ENCODE results near the gene RNF43. TPM values are rescaled to one million over a fixed set of nuclear protein-coding genes. Genes with fewer than 3 reads are reported as not detected.

RNF43 gene
- polyA plus RNA-seq, 1 of the 3 experiments (the other 2 are of a cell fraction), result not detected

DNA sequence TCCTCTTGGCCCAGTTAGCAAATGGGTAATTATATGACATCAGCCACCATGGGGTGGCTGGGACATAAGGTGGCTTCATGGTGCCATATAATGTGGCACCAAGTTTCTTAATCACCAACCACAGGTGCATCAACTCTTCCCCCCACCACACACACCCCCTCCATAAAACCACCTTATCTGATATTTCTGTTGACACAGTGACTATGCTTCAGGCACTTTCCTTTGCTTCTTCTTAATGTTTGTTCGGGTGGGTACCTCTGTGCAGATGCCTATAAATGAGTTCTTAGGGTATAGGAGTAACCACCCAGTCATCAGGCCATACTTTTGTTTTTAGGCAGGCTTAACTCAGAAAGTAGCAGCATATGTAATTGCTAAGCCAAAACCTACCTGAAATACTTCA, 29.5 kb downstream of the RNF43 start:
- no peaks in the 10 kb centered on the region for H4K20me1 ChIP-seq (ENCODE audit: insufficient read depth)
- H3K4me1 ChIP-seq (ENCODE audit: control insufficient read depth in 1 of 2, insufficient read depth in 2 of 2, low read depth in 1 of 2, low read length in 1 of 2), result peaks cover 0 to 10% of the 10 kb centered on the region in 2 experiments; a peak in 2 of 4 replicates
- no peak overlapping the region for H2AFZ ChIP-seq (ENCODE audit: low read depth)
- ChIA-PET CTCF (interaction anchor here (1.3 kb wide), 1 partner anchor 30 kb away, joined by 5 read pairs; the partner anchor contains the start of gene RNF43), POLR2A (no interaction called here)
- H3K9me3 ChIP-seq, result no peaks in the 10 kb centered on the region
- H3K4me2 ChIP-seq, result no peak overlapping the region
- TF ChIP-seq SIN3A (IDR thresholded peaks at IDR 0.05; ENCODE audit: borderline replicate concordance, low read depth, low read length) (no peak), FOXM1 (IDR thresholded peaks at IDR 0.05; ENCODE audit: low read depth) (no peak), EP300 (IDR thresholded peaks at IDR 0.05; ENCODE audit: borderline replicate concordance in 1 of 2, low read depth in 1 of 2, low read length in 1 of 2) (no peak), TEAD4 (IDR thresholded peaks at IDR 0.05; ENCODE audit: borderline replicate concordance, insufficient read depth) (no peak), TCF12 (IDR thresholded peaks at IDR 0.05) (no peak), MEF2A (IDR thresholded peaks at IDR 0.05; ENCODE audit: borderline replicate concordance, low read depth) (no peak), RAD21 (IDR thresholded peaks at IDR 0.05; ENCODE audit: low read length) (no peak), MXI1 (IDR thresholded peaks at IDR 0.05; ENCODE audit: low read depth, low read length) (no peak)
- TF ChIP-seq, protein P1, sequence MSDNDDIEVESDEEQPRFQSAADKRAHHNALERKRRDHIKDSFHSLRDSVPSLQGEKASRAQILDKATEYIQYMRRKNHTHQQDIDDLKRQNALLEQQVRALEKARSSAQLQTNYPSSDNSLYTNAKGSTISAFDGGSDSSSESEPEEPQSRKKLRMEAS (IDR thresholded peaks at IDR 0.05; ENCODE audit: low read depth), result no peak
- TF ChIP-seq, protein P2, sequence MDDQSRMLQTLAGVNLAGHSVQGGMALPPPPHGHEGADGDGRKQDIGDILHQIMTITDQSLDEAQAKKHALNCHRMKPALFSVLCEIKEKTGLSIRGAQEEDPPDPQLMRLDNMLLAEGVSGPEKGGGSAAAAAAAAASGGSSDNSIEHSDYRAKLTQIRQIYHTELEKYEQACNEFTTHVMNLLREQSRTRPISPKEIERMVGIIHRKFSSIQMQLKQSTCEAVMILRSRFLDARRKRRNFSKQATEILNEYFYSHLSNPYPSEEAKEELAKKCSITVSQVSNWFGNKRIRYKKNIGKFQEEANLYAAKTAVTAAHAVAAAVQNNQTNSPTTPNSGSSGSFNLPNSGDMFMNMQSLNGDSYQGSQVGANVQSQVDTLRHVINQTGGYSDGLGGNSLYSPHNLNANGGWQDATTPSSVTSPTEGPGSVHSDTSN (IDR thresholded peaks at IDR 0.05), result no peak
- TF ChIP-seq, protein P3, sequence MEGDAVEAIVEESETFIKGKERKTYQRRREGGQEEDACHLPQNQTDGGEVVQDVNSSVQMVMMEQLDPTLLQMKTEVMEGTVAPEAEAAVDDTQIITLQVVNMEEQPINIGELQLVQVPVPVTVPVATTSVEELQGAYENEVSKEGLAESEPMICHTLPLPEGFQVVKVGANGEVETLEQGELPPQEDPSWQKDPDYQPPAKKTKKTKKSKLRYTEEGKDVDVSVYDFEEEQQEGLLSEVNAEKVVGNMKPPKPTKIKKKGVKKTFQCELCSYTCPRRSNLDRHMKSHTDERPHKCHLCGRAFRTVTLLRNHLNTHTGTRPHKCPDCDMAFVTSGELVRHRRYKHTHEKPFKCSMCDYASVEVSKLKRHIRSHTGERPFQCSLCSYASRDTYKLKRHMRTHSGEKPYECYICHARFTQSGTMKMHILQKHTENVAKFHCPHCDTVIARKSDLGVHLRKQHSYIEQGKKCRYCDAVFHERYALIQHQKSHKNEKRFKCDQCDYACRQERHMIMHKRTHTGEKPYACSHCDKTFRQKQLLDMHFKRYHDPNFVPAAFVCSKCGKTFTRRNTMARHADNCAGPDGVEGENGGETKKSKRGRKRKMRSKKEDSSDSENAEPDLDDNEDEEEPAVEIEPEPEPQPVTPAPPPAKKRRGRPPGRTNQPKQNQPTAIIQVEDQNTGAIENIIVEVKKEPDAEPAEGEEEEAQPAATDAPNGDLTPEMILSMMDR (IDR thresholded peaks at IDR 0.05), result no peak
- 0% methylated on average over 1 of the region's 1 CpG for WGBS (ENCODE audit: low lambda C conversion rate)
- H3K9me2 ChIP-seq, result no peaks in the 10 kb centered on the region
- no peak overlapping the region for H3K27ac ChIP-seq (ENCODE audit: low read depth in 2 of 2, low read length in 1 of 2)
- DNase-seq, result no peak
- no peaks in the 10 kb centered on the region for H3F3A ChIP-seq (replicated peaks; ENCODE audit: insufficient read depth)
- no peak overlapping the region for H3K4me3 ChIP-seq (ENCODE audit: low read depth in 2 of 2, low read length in 1 of 2)
- H3K36me3 ChIP-seq (replicated peaks in 1 of 2; ENCODE audit: control insufficient read depth in 1 of 2, insufficient read depth in 2 of 2, low read length in 1 of 2), result no peaks in the 10 kb centered on the region
- H3K9ac ChIP-seq, result no peak overlapping the region
- no peaks in the 10 kb centered on the region for H3K79me2 ChIP-seq (ENCODE audit: insufficient read depth)
- peaks cover 30% of the 10 kb centered on the region for H3K27me3 ChIP-seq (ENCODE audit: insufficient read depth)

DNA sequence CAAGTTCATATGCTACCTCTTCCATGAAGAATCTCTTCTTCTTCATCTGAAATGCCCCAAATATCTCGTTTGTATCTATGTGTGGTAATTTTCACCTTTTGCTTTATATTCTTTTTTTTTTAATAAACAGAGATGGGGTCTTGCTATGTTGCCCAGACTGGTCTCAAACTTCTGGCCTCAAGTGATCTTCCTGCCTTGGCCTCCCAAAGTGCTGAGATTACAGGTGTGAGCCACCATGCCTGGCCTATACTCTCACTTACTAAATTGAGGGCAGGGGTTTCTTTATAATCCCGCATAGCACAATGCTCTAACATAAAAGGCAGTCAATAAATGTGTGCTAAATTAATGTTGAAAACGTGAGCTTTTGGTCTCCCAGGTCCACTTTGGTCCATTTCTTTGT, 30.6 kb downstream of the RNF43 start:
- no peaks in the 10 kb centered on the region for H3K9me3 ChIP-seq
- CTCF ChIA-PET, result interaction anchor here (0.6 to 1.3 kb wide), 3 partner anchors 31 to 887 kb away, joined by 4 to 5 read pairs (median 4); partner anchors contain the start of genes RNF43 and SUPT4H1
- no peak overlapping the region for H3K9ac ChIP-seq
- DNase-seq, result no peak
- H3K27ac ChIP-seq (ENCODE audit: low read depth in 2 of 2, low read length in 1 of 2), result no peak overlapping the region
- H3K36me3 ChIP-seq (replicated peaks in 1 of 2; ENCODE audit: control insufficient read depth in 1 of 2, insufficient read depth in 2 of 2, low read length in 1 of 2), result no peaks in the 10 kb centered on the region
- H2AFZ ChIP-seq (ENCODE audit: low read depth), result no peak overlapping the region
- H3K9me2 ChIP-seq, result no peaks in the 10 kb centered on the region
- H3K4me1 ChIP-seq (ENCODE audit: control insufficient read depth in 1 of 2, insufficient read depth in 2 of 2, low read depth in 1 of 2, low read length in 1 of 2), result peaks cover 0 to 9% of the 10 kb centered on the region in 2 experiments; a peak in 2 of 4 replicates
- H3F3A ChIP-seq (replicated peaks; ENCODE audit: insufficient read depth), result no peaks in the 10 kb centered on the region
- H3K4me3 ChIP-seq (ENCODE audit: low read depth in 2 of 2, low read length in 1 of 2), result no peak overlapping the region
- no peaks in the 10 kb centered on the region for H4K20me1 ChIP-seq (ENCODE audit: insufficient read depth)
- POLR2A ChIA-PET, result no interaction called here
- H3K27me3 ChIP-seq (ENCODE audit: insufficient read depth), result peaks cover 21% of the 10 kb centered on the region
- H3K79me2 ChIP-seq (ENCODE audit: insufficient read depth), result no peaks in the 10 kb centered on the region
- no peak overlapping the region for H3K4me2 ChIP-seq
- WGBS (ENCODE audit: low lambda C conversion rate), result 13% methylated on average over 3 of the region's 3 CpGs
- TF ChIP-seq, protein P1 (IDR thresholded peaks at IDR 0.05; ENCODE audit: low read depth), result no peak
- TF ChIP-seq, protein P2 (IDR thresholded peaks at IDR 0.05), result no peak
- TF ChIP-seq POLR2AphosphoS5 (IDR thresholded peaks at IDR 0.05; ENCODE audit: low read depth, low read length), result no peak
- no peak for TF ChIP-seq NFIC (IDR thresholded peaks at IDR 0.05; ENCODE audit: borderline replicate concordance)
- no peak for TF ChIP-seq RAD21 (IDR thresholded peaks at IDR 0.05; ENCODE audit: low read length)
- TF ChIP-seq FOXJ3 (CRISPR knock-in tag; IDR thresholded peaks at IDR 0.05), result no peak
- TF ChIP-seq GABPA (IDR thresholded peaks at IDR 0.05; ENCODE audit: low read depth), result no peak
- no peak for TF ChIP-seq FOSL2 (IDR thresholded peaks at IDR 0.05; ENCODE audit: borderline replicate concordance, low read depth)
- no peak for TF ChIP-seq GATA2 (CRISPR knock-in tag; IDR thresholded peaks at IDR 0.05)
- TF ChIP-seq, protein P4, sequence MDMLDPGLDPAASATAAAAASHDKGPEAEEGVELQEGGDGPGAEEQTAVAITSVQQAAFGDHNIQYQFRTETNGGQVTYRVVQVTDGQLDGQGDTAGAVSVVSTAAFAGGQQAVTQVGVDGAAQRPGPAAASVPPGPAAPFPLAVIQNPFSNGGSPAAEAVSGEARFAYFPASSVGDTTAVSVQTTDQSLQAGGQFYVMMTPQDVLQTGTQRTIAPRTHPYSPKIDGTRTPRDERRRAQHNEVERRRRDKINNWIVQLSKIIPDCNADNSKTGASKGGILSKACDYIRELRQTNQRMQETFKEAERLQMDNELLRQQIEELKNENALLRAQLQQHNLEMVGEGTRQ (IDR thresholded peaks at IDR 0.05; ENCODE audit: borderline replicate concordance, low read depth, low read length), result no peak
- no peak for TF ChIP-seq TCF12 (IDR thresholded peaks at IDR 0.05)
- no peak for TF ChIP-seq TEAD4 (IDR thresholded peaks at IDR 0.05; ENCODE audit: borderline replicate concordance, insufficient read depth)
- TF ChIP-seq RXRA (IDR thresholded peaks at IDR 0.05; ENCODE audit: borderline replicate concordance, low read depth), result no peak
- TF ChIP-seq RCOR1 (IDR thresholded peaks at IDR 0.05; ENCODE audit: low read length), result no peak
- TF ChIP-seq FOXM1 (IDR thresholded peaks at IDR 0.05; ENCODE audit: low read depth), result no peak
- TF ChIP-seq MEF2A (IDR thresholded peaks at IDR 0.05; ENCODE audit: borderline replicate concordance, low read depth), result no peak

Data from SK-N-SH (cell line).